Smooth muscle cell (in vitro differentiated cells): Measurements from ENCODE around the gene PRUNE2. TPM values are rescaled to one million over a fixed set of nuclear protein-coding genes. Genes with fewer than 3 reads are reported as not detected.

ENCODE experiments used
- DNase-seq: peaks from one replicate; lab custom pipeline; 2025; ENCODE audit not compliant: unreplicated experiment; lab: John Stamatoyannopoulos, UW
- H2AFZ ChIP-seq: fragments of 200-600 bp; sonication (generic); 2 replicates; pipeline ENCODE4 v1.6.0; 2016; ENCODE audit warnings: antibody characterized with exemption, low read depth, mild to moderate bottlenecking
- H3F3A ChIP-seq: fragments of 200-600 bp; sonication (generic); 2 replicates; pipeline ENCODE4 v1.6.0; 2017; ENCODE audit warnings: antibody characterized with exemption, low read depth
- H3K27ac ChIP-seq: fragments of 200-600 bp; sonication (generic); 2 replicates; pipeline ENCODE4 v1.5.1; 2016; ENCODE audit warnings: low read depth, mild to moderate bottlenecking
- H3K27me3 ChIP-seq: fragments of 200-600 bp; sonication (generic); 2 replicates; pipeline ENCODE4 v1.6.1; 2016; ENCODE audit warnings: low read depth, mild to moderate bottlenecking
- H3K36me3 ChIP-seq: fragments of 200-600 bp; sonication (generic); 2 replicates; pipeline ENCODE4 v1.5.1; 2016; ENCODE audit warnings: low read depth
- H3K4me1 ChIP-seq: fragments of 200-600 bp; sonication (generic); 2 replicates; pipeline ENCODE4 v1.5.1; 2016; ENCODE audit warnings: low read depth
- H3K4me2 ChIP-seq: fragments of 200-600 bp; sonication (generic); 2 replicates; pipeline ENCODE4 v1.6.0; 2016; ENCODE audit warnings: mild to moderate bottlenecking
- H3K4me3 ChIP-seq: fragments of 200-600 bp; sonication (generic); 2 replicates; pipeline ENCODE4 v1.5.1; 2016; ENCODE audit warnings: mild to moderate bottlenecking
- H3K79me2 ChIP-seq: fragments of 200-600 bp; sonication (generic); 2 replicates; pipeline ENCODE4 v1.6.0; 2016; ENCODE audit warnings: low read depth, mild to moderate bottlenecking
- H3K9ac ChIP-seq: fragments of 200-600 bp; sonication (generic); 2 replicates; pipeline ENCODE4 v1.6.0; 2016; ENCODE audit warnings: low read depth
- H3K9me3 ChIP-seq: fragments of 200-600 bp; sonication (generic); replicated peaks from 2 replicates; pipeline ENCODE4 v1.5.1; 2016; ENCODE audit warnings: low read depth
- H4K20me1 ChIP-seq: fragments of 200-600 bp; sonication (generic); 2 replicates; pipeline ENCODE4 v1.6.0; 2016; ENCODE audit warnings: low read depth
- CTCF ChIP-seq: fragments of 200-600 bp; sonication (generic); IDR thresholded peaks from 2 replicates; pipeline ENCODE4 v1.5.1; 2017; ENCODE audit warnings: borderline replicate concordance, mild to moderate bottlenecking, antibody characterized with exemption; ENCODE audit not compliant: insufficient read depth, poor library complexity, severe bottlenecking
- WGBS: methylation state at CpG from one replicate; pipeline ENCODE4 v1.1.7; 2016; ENCODE audit warnings: low lambda C conversion rate; 5-methylcytosine and 5-hydroxymethylcytosine counted together
- polyA plus RNA-seq: library from polyadenylated mRNA; unstranded; fragments of >200 nt; fragmentation: Nextera tagmentation; extraction: Ambion mirVana; gene quantifications from 2 replicates; pipeline ENCODE4 v1.2.1, GENCODE V29; 2016
- total RNA-seq: library from RNA; depleted of rRNA; stranded (reverse); fragments of >200 nt; gene quantifications from 2 replicates; pipeline ENCODE4 v1.2.3, GENCODE V29; 2014

Gene PRUNE2
- total and polyA plus RNA-seq, 2 experiments from 2014 or later = 0.79 to 1.9 TPM

GRCh38 chr9:76716085-76716672 lies 189.7 kb downstream of the PRUNE2 start:
- no peaks in the 10 kb centered on the region for H3K36me3 ChIP-seq
- H3K4me1 ChIP-seq = no peaks in the 10 kb centered on the region
- H2AFZ ChIP-seq = no peak overlapping the region
- H3F3A ChIP-seq = no peaks in the 10 kb centered on the region
- H3K9me3 ChIP-seq = no peaks in the 10 kb centered on the region
- no peaks in the 10 kb centered on the region for H4K20me1 ChIP-seq
- no peak overlapping the region for H3K4me3 ChIP-seq
- H3K4me2 ChIP-seq = no peak overlapping the region
- DNase-seq = no peak
- no peak for TF ChIP-seq CTCF
- no peak overlapping the region for H3K9ac ChIP-seq
- H3K79me2 ChIP-seq = no peaks in the 10 kb centered on the region
- H3K27ac ChIP-seq = no peak overlapping the region
- H3K27me3 ChIP-seq = no peaks in the 10 kb centered on the region
- WGBS = 77% methylated on average over 7 of the region's 7 CpGs

- Histone ChIP-seq H3K4me3 (no peak overlapping the region), H3K9me3 (no peaks in the 10 kb centered on the region), H3K27ac (no peak overlapping the region), H3F3A (no peaks in the 10 kb centered on the region), H3K27me3 (peaks cover 6% of the 10 kb centered on the region), H3K4me2 (no peak overlapping the region), H3K36me3 (no peaks in the 10 kb centered on the region), H2AFZ (no peak overlapping the region), H3K9ac (no peak overlapping the region), H4K20me1 (no peaks in the 10 kb centered on the region), H3K4me1 (no peaks in the 10 kb centered on the region), H3K79me2 (no peaks in the 10 kb centered on the region)
- no peak for TF ChIP-seq CTCF
- no peak for DNase-seq
- 95% methylated on average over 5 of the region's 5 CpGs for WGBS
These were observed 192.5 kb downstream of the PRUNE2 start for GRCh38 chr9:76713381-76713780.

DNA sequence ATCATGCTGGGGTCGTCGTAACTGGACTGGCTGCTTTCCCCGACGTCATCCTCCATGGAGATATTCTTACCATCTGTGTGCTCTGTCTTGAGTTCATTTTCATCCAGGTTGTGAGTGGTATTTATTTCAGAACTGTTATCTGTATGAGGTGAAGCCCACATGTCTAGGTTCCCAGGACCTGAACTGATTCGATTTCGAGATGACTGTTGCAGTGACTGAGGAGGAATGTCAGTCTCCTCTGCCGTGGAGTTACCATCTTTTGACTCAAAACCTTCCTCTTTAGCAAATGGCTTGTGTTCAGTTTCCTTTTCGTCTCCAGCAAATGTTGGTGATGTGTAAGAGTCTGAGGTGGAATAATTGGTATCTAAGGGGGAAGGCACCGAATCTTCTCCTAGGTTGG lies 196.9 kb downstream of the PRUNE2 start:
- no peak for TF ChIP-seq CTCF
- no peaks in the 10 kb centered on the region for H3K79me2 ChIP-seq
- H3K9me3 ChIP-seq = no peaks in the 10 kb centered on the region
- no peak overlapping the region for H3K27ac ChIP-seq
- no peaks in the 10 kb centered on the region for H4K20me1 ChIP-seq
- DNase-seq = no peak
- H3K4me1 ChIP-seq = no peaks in the 10 kb centered on the region
- no peaks in the 10 kb centered on the region for H3F3A ChIP-seq
- WGBS = 86% methylated on average over 9 of the region's 9 CpGs
- H3K9ac ChIP-seq = no peak overlapping the region
- no peak overlapping the region for H2AFZ ChIP-seq
- H3K27me3 ChIP-seq = peaks cover 6% of the 10 kb centered on the region
- H3K4me2 ChIP-seq = no peak overlapping the region
- no peak overlapping the region for H3K4me3 ChIP-seq
- H3K36me3 ChIP-seq = no peaks in the 10 kb centered on the region

- WGBS = 74% methylated on average over 6 of the region's 6 CpGs
- Histone ChIP-seq H2AFZ (no peak overlapping the region), H3K4me3 (no peak overlapping the region), H3K27ac (no peak overlapping the region), H3K4me2 (no peak overlapping the region), H3K79me2 (no peaks in the 10 kb centered on the region), H3K4me1 (no peaks in the 10 kb centered on the region), H3K9me3 (no peaks in the 10 kb centered on the region), H3K36me3 (no peaks in the 10 kb centered on the region), H4K20me1 (no peaks in the 10 kb centered on the region), H3K27me3 (peaks cover 6% of the 10 kb centered on the region), H3K9ac (no peak overlapping the region), H3F3A (no peaks in the 10 kb centered on the region)
- TF ChIP-seq CTCF = no peak
- no peak for DNase-seq
These were observed 198.4 kb downstream of the PRUNE2 start for GRCh38 chr9:76707510-76707909.
